ENCODE measurements around the gene TUB.

Gene TUB

DNA sequence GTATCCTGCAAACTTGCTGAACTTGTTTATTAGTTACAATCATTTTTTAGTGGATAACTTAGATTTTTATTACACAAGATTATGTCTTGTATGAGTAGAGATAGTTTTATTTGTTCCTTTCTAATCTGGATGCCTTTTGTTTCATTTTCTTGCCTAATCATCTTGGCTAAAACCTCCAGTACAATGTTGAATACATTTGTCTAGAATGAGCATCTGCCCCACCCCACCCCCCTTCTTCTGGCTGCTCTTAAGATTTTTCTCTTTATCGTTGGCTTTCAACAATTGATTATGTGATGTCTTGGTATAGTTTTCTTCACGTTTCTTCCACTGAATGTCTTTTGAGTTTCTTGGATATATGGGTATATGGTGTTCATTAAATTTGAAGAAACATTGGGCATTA is 37.3 kb upstream of the TUB start:
- in situ Hi-C loops (cut with MboI; ENCODE audit: low sequenced_read_pairs) = no loop called here

DNA sequence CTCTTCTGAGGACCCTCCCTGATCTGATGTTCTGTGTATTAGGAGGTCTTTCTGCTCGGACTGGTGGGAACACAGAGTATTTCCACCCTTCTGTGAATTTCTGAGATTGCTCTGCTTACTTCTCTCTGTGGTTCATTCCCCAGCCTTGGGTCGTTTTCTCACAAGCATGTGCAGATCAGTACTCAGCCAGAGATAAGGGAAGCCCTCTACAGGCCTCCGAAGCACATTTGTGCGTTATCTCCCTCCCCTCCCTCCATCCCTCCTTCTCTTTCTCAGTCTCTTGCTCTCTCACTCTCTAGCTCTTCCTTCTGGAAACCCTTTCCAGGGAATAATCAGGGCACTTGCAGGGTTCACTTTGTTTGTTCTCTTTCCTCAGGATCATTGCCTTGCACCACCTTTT is 35.2 kb upstream of the TUB start:
- in situ Hi-C loops (cut with MboI; ENCODE audit: low sequenced_read_pairs) = no loop called here

GRCh38 chr11:8047382-8047781 is 33.6 kb upstream of the TUB start:
- in situ Hi-C loops (cut with MboI; ENCODE audit: low sequenced_read_pairs) = no loop called here

DNA sequence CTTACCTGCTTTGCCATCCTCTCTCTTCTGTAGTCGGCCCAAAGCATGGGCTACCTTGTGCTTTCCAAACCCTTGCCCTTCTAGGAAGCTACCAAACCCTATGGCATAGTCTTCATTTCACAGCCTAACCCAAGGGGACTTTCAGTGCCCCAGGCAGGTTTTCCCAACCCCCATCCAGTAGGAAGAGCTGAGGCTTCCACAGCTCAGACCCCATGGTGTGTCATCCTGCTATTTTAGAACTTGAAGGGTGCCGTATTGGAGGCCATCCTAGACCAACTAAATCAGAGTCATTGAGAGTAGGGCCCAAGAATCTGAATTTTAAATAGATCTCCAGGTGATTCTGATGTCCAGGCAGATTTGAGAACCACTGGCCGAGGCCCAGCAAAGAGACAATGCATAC is 31.9 kb upstream of the TUB start:
- in situ Hi-C loops (cut with MboI; ENCODE audit: low sequenced_read_pairs) = no loop called here

- in situ Hi-C loops (cut with MboI; ENCODE audit: low sequenced_read_pairs) = no loop called here
Measured at GRCh38 chr11:8055091-8055835, 25.7 kb upstream of the TUB start.

DNA sequence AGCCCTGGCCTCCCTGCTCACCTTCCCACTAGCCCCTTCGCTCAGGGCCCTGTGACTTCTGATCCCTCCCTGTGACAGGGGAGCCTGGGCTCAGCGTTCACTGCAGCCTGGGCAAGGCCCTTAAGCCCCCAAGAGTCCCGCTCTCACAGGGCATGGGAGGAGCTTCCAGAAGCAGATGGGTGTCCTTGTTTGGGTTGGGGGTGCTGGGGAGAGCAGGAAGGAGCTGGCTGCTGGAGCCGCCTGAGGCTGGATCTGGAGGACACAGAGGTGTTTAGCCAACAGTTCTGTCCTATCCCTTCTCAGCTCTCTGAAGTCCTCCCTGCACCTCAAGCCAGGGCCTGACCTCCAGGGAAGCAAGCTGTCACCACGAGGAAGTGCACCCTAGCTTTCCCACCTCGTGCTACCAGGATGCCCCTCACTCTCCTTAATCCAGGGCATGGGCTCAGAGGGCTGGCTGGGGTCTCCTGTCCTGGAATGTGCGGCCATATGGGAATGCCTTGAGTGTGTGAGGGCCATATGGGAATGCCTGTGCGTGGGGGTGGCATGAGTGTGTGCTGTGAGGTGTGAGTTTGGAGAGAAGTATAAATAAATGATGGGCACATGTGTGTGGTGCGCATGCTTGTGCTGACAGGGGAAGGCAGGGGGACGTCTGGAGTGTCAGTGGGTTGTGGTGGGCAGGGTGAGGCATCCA is 25.0 kb upstream of the TUB start:
- in situ Hi-C loops (cut with MboI; ENCODE audit: low sequenced_read_pairs) = no loop called here

GRCh38 chr11:8056810-8057463 is 24.1 kb upstream of the TUB start:
- in situ Hi-C loops (cut with MboI; ENCODE audit: low sequenced_read_pairs) = no loop called here

DNA sequence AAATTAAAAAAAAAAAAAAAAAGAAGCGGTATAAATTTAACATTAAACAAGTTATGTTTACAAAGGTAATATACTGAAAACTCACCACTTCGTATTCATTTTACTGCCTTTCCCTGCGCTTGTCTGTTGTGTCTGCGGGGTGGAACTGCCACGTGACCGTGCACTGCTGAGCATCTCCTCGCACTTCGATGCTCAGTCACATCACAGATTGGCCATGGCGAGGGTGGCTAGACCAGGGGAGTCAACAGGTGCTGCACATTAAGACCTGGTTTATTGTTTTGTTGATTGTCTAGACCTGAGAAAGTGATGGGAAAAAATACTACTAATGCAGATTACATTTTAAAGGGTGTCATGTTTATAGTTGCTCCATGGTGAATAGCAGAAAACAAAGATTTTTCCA is 22.8 kb upstream of the TUB start:
- in situ Hi-C loops (cut with MboI; ENCODE audit: low sequenced_read_pairs) = no loop called here

- in situ Hi-C loops (cut with MboI; ENCODE audit: low sequenced_read_pairs) = no loop called here
Measured at GRCh38 chr11:8059030-8059429, 22.0 kb upstream of the TUB start.

DNA sequence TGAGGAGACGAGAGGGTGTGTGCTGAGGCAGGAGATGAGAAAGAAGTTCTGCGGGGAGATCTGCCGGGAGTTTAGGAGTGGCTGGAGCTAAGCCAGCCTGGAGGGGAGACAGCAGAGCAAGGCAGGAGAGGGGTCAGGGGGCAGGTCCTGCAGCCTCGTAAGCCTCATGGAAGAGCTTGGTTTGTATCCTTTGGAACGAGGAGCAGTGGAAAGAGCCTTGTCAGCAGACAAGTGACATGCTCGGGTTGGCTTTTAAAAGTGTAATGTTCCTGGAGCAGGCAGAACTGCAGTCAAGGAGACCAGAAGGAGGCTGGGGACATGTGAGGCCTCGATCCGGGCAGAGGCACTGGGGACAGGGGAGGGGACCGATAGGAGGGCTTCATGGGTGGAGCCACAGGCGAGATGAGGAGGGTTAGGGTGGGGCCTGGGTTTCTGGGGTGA is 21.4 kb upstream of the TUB start:
- in situ Hi-C loops (cut with MboI; ENCODE audit: low sequenced_read_pairs) = no loop called here

DNA sequence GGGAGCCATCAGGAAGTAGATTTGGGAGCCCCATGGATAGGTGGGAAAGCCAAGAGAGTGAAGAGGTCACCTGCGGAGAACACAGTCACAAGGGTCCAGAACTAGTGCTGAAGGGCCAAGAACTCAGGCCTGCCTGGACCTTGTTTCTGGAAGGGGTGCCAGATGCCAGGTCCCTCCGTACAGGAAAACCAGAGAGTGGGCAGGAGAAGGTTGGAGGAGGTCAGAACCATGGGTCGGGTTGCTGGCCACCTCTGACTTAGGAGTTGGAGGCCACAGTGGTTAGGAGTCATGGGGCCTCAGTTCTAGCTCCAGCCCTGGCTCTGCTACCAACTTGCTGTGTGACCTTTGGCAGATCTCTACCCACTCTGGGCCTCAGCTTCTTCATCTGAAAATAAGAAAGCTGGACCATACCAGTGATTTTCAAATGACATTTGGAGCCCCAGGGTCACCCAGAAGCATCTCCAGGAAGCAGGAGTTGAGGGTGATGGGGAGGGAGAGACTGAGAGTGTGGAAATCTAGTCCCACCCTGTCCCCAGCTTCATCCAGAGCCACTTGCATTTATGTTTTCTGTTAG is 20.8 kb upstream of the TUB start:
- in situ Hi-C loops (cut with MboI; ENCODE audit: low sequenced_read_pairs) = no loop called here

DNA sequence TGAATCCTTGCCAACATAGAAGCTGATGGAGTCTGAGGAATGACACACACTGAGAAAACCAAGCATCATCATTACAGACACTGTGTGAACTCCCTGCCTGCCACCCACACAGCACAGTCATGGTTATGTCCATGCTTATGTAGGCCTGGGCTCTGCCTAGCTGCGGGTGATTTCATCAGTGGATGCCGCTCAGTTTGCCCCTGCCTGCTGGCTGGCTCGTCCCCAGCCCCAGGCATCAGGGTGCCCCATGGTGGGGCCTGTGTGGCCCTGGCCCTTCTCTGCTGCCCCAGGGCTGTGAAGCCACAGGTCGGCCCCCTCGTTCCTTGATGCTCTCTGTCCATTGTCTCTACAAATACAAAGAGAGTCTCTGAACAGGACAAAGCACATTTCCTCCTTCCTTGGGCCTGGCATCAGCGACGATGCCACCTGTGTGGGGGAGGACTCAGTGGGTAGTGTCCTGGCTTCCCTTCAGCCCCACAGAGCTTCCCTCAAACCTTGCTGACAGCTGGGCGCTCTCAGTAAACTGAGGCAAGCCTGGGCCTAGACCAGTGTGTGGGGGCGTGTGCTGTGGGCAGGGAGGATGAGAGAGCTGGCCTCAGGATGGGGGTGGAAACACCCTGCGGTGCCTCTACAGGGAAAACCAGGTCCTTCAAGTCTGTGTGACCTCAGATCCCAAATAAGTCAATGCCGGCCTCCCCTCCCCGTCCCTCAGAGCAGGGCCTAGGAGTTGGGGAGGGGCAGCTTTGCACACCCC is 20.0 kb upstream of the TUB start:
- in situ Hi-C loops (cut with MboI; ENCODE audit: low sequenced_read_pairs) = no loop called here

DNA sequence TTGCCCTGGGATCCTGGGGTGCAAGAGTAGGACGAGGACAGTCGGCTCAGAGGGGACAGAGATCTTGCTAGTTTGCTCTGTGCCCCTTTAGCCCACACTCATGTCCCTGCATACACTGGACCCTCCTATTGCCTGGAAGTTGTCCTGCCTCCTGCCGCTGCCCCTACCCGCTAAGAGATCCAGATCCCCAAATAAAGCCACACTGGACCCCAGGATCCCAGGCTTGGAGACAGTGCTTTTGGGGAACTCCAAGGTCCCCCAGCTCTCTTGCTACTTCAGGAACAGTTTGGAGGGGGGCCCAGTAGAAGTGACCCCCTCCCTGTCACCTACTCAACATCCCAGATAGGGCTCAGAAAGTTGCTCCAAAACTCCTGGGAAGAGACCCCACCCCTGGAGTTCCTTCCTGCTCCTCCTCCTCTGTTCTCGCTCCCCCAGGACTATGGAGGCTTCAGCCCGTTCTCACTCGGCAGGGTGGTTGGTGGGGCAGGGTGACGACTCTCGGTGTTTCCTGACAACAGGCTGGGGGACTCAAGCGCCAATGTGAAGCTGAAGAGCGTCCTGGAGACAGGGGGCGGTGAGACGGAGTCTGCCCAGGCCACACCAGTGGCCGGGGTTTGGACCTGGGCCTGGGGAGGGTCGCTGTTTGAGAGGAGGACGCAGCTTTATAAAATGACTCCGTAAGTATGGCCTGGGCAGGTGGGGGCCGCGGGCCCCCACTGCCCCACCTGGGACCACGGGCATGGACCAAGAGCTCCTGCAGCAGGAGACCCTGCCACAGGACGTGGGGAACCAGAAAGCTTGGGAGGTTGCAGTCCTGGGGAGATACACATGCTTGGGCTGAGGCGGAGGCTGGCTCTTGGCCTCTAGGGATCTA is 19.2 kb upstream of the TUB start:
- in situ Hi-C loops (cut with MboI; ENCODE audit: low sequenced_read_pairs) = no loop called here

DNA sequence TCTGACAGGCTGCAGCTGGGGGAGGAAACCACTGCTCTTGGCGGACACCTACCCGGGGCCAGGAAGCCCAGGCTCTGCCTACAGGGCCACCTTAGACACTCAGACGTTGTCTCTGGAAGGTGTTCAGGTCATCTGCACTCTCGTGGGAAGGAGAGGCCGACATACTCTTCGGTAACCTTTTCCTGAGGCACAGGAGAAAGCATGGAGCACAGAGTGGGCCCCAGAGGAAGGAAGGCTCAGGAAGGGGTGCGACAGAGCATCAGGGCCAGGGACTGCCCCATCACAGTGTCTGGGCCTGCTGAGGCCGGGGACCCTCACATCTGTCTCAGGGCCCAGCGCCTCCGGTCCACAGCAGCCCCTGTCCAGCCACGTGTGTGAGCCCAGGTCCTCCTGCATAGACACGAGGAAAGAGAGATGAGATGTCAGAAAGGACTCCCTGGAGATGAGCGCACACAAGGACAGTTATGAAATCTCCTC is 18.2 kb upstream of the TUB start:
- in situ Hi-C loops (cut with MboI; ENCODE audit: low sequenced_read_pairs) = no loop called here

GRCh38 chr11:8063324-8063723 is 17.7 kb upstream of the TUB start:
- in situ Hi-C loops (cut with MboI; ENCODE audit: low sequenced_read_pairs) = no loop called here

- in situ Hi-C loops (cut with MboI; ENCODE audit: low sequenced_read_pairs) = no loop called here
Measured at GRCh38 chr11:8065031-8065430, 16.0 kb upstream of the TUB start.

- in situ Hi-C loops (cut with MboI; ENCODE audit: low sequenced_read_pairs) = no loop called here
Measured at GRCh38 chr11:8066036-8066910, 14.7 kb upstream of the TUB start.

GRCh38 chr11:8066911-8067455 is 14.0 kb upstream of the TUB start:
- in situ Hi-C loops (cut with MboI; ENCODE audit: low sequenced_read_pairs) = no loop called here

GRCh38 chr11:8067567-8067928 is 13.5 kb upstream of the TUB start:
- in situ Hi-C loops (cut with MboI; ENCODE audit: low sequenced_read_pairs) = no loop called here
